ENCODE measurements around the gene TMEM88.

GRCh38 chr17:7894866-7895265 lies 40.0 kb downstream of the TMEM88 start:
- TF ChIP-seq, protein P1, sequence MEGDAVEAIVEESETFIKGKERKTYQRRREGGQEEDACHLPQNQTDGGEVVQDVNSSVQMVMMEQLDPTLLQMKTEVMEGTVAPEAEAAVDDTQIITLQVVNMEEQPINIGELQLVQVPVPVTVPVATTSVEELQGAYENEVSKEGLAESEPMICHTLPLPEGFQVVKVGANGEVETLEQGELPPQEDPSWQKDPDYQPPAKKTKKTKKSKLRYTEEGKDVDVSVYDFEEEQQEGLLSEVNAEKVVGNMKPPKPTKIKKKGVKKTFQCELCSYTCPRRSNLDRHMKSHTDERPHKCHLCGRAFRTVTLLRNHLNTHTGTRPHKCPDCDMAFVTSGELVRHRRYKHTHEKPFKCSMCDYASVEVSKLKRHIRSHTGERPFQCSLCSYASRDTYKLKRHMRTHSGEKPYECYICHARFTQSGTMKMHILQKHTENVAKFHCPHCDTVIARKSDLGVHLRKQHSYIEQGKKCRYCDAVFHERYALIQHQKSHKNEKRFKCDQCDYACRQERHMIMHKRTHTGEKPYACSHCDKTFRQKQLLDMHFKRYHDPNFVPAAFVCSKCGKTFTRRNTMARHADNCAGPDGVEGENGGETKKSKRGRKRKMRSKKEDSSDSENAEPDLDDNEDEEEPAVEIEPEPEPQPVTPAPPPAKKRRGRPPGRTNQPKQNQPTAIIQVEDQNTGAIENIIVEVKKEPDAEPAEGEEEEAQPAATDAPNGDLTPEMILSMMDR (CRISPR knock-in tag; IDR thresholded peaks at IDR 0.05) = no peak
- TF ChIP-seq ZBTB1 (CRISPR knock-in tag; IDR thresholded peaks at IDR 0.05; ENCODE audit: borderline replicate concordance) = no peak
- TF ChIP-seq KDM2A (CRISPR knock-in tag; IDR thresholded peaks at IDR 0.05; ENCODE audit: borderline replicate concordance, low read depth) = no peak
- no peak for TF ChIP-seq STAT5B (CRISPR knock-in tag; IDR thresholded peaks at IDR 0.05)
- TF ChIP-seq, protein P2, sequence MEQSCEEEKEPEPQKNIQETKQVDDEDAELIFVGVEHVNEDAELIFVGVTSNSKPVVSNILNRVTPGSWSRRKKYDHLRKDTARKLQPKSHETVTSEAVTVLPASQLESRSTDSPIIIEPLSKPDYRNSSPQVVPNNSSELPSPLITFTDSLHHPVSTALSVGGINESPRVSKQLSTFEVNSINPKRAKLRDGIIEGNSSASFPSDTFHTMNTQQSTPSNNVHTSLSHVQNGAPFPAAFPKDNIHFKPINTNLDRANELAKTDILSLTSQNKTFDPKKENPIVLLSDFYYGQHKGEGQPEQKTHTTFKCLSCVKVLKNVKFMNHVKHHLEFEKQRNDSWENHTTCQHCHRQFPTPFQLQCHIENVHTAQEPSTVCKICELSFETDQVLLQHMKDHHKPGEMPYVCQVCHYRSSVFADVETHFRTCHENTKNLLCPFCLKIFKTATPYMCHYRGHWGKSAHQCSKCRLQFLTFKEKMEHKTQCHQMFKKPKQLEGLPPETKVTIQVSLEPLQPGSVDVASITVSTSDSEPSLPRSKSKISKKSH (CRISPR knock-in tag; IDR thresholded peaks at IDR 0.05; ENCODE audit: borderline replicate concordance) = no peak
- no peak for TF ChIP-seq EZH2 (conservative IDR thresholded peaks at IDR 0.05; ENCODE audit: low read depth, low read length)
- TF ChIP-seq SRSF1 (optimal IDR thresholded peaks at IDR 0.05; ENCODE audit: low read depth, low read length) = no peak
- no peak for TF ChIP-seq ZNF512 (CRISPR knock-in tag; IDR thresholded peaks at IDR 0.05)
- TF ChIP-seq, protein P3, sequence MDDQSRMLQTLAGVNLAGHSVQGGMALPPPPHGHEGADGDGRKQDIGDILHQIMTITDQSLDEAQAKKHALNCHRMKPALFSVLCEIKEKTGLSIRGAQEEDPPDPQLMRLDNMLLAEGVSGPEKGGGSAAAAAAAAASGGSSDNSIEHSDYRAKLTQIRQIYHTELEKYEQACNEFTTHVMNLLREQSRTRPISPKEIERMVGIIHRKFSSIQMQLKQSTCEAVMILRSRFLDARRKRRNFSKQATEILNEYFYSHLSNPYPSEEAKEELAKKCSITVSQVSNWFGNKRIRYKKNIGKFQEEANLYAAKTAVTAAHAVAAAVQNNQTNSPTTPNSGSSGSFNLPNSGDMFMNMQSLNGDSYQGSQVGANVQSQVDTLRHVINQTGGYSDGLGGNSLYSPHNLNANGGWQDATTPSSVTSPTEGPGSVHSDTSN (CRISPR knock-in tag; IDR thresholded peaks at IDR 0.05; ENCODE audit: borderline replicate concordance) = no peak
- TF ChIP-seq PAWR (CRISPR knock-in tag; IDR thresholded peaks at IDR 0.05; ENCODE audit: borderline replicate concordance) = no peak
- TF ChIP-seq MAFK (conservative IDR thresholded peaks at IDR 0.05 in 1 of 2, IDR thresholded peaks at IDR 0.05 in 1 of 2; ENCODE audit: low read length in 2 of 2) = no peak
- no peak for TF ChIP-seq JUNB (CRISPR knock-in tag; IDR thresholded peaks at IDR 0.05; ENCODE audit: borderline replicate concordance)

All from HepG2 (cell line).